ENCODE data around the gene GDPD5.

- TF ChIP-seq CSRNP3 (CRISPR knock-in tag; IDR thresholded peaks at IDR 0.05) (no peak), CSDC2 (CRISPR knock-in tag; IDR thresholded peaks at IDR 0.05) (no peak)
These were observed 88.9 kb downstream of the GDPD5 start for GRCh38 chr11:75436806-75437205.
